Activated T-cell treated with anti-CD3 and anti-CD28 coated beads, Interleukin-2, amount 50 U/mL, for 48 hours (primary cell): ENCODE measurements around the gene GPR55.

Experiments
- DNase-seq, 2 experiments: peaks; one replicate each; pipeline ENCODE4 v3.0.0-alpha.2; 2020

Gene GPR55

GRCh38 chr2:230877759-230878598, 47.1 kb downstream of the GPR55 start:
- peak; percentile 63 to 66 for DNase-seq

DNA sequence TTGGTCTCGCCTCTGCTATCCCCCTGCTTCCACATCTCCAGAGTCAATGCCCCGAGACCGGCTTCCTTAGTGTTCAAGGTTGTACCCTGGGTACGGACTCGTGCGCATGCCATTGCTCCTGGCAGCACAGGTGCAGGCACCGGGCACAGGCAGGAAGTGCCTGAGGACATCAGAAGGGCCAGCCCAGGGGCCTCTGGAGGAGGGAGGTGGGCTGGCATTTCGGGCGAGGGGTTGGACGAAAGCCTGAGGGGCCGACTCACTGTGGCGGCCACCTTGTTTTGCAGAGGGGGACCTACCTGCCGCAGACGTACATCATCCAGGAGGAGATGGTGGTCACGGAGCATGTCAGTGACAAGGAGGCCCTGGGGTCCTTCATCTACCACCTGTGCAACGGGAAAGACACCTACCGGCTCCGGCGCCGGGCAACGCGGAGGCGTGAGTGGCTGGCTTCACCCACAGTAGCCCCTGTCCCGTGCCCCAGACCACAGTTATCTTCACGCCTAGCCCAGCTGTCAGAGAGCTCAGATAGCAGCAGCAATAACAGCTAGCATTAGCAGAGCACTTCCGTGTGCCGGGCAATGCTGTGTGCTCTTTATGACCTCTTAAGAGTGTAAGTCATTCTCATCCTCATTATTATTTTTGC, 47.8 kb downstream of the GPR55 start:
- DNase-seq, result no peak

GRCh38 chr2:230875347-230876315, 49.4 kb downstream of the GPR55 start:
- DNase-seq, result no peak

GRCh38 chr2:230874876-230875275, 50.2 kb downstream of the GPR55 start:
- DNase-seq, result no peak

GRCh38 chr2:230874456-230874855, 50.6 kb downstream of the GPR55 start:
- DNase-seq, result no peak

GRCh38 chr2:230873661-230874401, 51.2 kb downstream of the GPR55 start:
- no peak for DNase-seq

GRCh38 chr2:230872968-230873660, 51.9 kb downstream of the GPR55 start:
- no peak for DNase-seq

- DNase-seq, result no peak
These were observed 52.7 kb downstream of the GPR55 start for GRCh38 chr2:230872151-230872967.

GRCh38 chr2:230871361-230872150, 53.5 kb downstream of the GPR55 start:
- DNase-seq, result no peak

DNA sequence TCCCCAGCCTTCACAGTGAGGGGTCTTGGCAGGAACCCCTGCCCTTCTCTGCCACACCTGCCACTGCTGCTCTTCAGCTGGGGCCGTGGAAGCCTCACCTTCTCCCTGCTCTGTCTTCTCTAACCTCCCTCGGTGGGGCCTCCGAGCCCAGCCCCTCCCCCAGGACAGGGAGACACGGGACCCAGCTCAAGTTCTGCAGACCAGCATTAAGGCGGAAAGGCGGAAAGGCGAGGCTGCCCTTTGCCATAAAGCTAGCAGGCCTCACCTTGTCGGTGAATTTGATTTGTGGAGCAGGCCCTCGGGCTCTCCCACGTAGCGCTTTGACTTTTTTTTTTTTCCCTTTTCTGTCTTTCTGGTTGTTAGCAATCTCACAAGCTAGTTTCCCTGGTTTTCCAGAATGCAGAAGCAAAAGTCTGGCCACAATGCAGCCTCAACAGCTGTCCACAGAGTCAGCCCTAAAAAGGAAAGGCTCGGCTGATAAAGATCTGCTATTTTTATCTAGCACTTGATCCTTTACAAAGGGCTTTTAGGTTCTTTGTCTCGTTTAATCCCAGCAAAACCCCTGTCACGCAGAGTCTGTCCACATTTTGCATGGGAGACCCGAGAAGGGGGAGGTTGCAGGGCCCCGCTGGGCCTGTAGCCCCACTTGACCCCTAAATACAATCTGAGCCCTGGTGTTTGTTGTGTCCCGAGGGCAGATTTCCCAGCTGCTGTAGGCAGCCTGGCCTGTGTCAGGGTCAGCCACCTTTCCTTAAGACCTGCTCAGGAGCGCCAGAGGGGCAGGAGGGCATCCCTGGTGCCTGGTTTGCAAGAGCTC, 54.3 kb downstream of the GPR55 start:
- DNase-seq, result no peak

DNA sequence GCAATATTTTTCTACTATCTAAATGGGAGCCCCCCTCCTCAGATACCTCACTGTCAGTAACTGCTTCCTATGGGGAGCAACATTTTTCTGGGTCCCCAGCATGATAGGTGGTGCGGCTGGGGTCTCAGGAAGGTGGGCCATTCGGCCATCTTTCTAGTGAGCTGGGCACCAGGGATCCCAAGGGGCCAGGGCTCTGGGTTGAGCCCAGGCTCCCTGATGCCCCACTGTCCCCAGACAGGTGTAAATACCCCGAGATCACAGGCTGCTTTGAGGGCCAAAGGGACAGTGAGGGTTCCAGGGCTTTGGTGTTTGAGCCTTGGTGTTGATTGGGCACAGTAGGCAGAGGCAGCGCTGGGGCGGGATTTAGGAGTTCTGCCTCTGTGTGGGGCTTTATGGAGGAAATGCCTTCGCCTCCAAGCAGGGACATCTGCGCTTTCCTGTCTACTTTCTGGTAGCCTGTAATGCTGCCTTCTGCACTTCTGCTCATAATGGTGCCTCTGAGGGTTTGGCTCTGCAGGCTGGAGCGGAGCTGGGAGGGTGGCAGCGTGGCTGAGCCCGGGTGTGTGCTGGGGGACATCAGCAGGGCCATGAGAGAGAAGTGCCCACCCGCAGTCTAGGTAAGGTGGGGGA, 55.0 kb downstream of the GPR55 start:
- no peak for DNase-seq

GRCh38 chr2:230868947-230869913, 55.8 kb downstream of the GPR55 start:
- DNase-seq, result no peak

DNA sequence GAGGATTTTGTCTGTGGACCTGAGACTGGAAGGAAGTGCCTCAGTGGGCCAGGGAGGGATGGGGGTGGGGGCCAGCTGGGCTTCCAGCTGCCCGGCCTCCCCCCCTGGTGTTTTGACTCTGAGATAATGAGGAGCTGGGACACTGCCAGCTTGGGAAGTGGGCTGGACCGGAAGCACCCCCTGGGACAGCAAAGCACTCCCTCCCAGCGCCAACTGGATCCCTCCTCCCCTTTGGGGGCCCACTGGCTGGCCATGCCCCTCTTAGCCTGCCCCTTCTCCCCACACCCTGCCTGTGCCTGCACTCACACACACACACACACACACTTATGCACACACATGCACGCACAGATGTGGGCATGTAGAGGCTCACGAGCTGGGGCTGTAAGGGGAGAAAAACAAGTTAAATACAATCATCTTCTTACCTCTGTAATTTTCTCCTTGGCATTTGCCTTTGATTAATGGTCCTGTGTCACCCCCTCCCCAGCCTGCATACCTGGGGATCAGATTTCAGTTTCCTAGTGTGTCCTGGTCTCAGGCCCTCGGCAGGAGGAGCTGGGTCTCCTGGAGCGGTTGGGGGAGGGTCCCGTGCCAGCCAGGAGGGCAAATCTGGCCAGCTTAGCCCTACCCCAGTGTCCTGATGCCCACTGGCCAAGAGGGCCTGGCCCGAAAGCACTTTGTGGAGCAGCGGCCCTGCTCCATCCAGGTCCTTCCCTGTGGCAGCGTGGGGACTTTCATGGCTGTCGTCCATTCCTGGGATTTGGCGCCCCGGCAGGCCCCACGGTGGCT, 56.7 kb downstream of the GPR55 start:
- no peak for DNase-seq

GRCh38 chr2:230866756-230867523, 58.1 kb downstream of the GPR55 start:
- DNase-seq, result peak; percentile 65 to 67
